Measurements from ENCODE around the gene CFP.

The CFP gene

DNA sequence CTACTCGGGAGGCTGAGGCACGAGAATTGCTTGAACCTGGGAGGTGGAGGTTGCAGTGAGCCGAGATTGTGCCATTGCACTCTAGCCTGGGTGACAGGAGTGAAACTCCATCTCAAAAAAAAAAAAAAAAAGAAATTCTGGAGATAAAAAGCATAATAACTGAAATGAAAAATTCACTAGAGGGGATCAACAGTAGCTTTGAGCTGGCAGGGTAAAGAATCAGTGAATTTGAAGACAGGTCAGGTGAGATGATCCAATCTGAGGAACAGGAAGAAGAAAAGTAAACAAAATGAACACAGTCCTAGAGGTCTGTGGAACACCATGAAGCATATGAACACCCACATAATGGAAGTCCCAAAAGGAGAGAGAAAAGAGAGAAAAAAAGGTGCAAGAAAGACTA is 32.5 kb downstream of the CFP start:
- DNase-seq, result no peak

DNA sequence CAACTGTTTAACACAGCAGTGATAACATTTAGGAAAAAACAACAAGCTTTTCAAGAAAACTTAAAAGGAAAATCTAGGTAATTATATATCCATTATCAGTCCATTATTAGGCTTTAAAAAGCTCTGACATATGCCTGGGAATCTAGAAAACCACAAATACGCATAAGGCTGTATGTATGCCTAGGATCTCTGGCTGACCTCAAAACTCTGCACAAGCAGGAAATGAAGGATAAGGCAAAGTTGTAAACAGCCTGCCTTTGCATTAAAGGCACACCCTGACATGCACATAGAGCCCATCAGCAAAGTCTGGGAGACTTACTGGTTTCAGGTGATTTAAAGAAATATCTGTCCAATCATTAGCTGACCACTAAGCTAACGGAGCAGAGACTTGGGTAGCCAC is 33.5 kb downstream of the CFP start:
- no peak for DNase-seq

DNA sequence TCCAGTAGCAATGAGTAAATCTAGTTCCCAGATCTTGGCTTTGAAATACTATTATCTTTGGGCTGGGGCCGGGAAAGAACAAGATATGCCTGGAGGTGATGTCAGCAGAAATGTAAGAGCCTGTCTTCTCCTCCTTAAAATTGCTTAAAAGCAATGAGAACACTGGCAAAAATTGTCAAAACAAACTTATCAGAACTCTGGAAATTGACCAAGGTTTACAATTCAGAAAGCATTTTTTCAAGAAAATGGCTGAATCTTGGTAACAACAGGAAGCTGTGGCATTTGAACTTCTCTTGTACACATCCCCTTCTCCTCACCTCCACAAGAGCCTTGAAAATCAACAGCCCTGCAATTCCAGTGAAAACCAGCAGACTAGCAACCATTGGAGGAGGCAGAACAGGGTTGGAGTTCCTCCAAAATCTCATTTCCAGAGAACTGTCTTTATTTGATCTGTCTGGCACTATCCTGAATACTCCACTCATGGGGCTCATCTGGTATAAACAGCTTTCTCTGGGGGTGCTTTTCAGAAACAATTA is 33.9 kb downstream of the CFP start:
- no peak for DNase-seq

DNA sequence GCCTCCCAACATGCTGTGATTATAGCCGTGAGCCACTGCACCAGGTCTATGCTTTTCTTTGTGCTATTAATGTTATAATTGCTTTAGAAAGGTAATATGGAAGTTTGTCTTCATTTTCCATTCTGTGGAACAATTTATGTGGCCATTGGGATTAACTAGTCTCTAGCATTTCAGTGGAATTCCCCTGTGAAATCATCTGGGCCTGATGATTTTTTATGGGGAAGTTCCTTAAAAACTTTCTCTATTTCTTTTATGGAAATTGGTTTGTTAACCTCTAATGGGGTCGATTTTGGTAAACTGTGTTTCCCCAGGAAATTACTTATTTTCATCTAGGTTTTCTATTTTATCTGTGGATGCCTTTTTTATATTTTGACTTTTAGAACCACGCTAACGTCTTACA is 36.2 kb downstream of the CFP start:
- no peak for DNase-seq

DNA sequence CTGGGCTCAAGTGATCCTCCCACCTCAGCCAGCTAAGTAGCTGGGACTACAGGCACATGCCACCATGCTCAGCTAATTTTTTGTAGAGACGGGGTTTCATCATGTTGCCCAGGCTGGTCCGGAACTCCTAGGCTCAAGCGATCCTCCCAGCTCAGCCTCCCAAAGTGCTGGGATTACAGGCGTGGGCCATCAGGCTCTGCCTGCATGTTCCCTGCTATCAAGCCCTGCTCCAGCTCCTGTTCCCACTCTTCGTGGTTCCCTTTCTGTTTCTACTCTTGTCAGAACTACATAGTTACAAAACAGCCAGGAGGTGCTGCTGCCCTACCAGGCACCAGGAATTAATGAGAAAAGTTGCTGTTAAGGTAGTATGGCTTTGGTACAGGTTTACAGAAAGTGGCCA is 38.7 kb downstream of the CFP start:
- no peak for DNase-seq

DNA sequence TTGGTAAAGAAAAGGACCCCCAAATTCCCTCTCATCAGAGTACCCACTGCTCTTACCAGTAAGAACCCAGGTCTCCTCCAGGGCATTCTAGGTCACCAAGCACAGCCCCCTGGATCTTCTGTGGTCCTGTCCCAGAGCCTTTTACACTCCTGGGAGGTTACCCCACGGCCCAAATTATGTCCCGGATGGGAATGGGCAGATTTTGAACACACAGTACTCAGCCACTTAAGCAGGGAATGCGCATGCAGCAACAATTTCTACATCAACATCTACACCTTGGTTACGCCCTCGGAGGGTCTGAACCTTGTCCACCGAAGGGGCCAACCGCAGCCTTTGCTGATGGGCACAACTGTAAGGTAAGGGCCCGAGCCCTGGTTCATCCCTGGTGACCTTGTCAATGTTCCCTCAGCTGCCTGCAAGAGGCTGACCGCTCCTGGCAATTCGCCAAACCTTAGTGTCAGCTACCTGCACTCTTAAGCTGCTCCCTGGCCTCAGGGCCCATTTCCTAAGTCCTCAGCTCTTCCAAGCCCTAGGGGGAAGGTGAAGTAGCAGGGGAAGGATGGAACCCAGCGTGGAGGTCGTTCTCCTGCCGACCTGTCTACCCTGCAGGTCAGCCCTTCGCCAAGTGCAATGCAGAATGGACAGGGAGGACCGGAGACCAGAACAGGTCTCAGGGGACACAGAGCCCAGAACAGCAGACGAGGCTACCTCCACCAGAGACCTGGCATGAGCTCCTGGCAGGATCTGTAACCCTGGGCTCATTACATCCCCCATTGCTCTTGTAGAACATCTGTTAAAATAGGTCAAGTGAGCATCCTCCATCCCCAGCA is 41.6 kb downstream of the CFP start:
- DNase-seq, result no peak

DNA sequence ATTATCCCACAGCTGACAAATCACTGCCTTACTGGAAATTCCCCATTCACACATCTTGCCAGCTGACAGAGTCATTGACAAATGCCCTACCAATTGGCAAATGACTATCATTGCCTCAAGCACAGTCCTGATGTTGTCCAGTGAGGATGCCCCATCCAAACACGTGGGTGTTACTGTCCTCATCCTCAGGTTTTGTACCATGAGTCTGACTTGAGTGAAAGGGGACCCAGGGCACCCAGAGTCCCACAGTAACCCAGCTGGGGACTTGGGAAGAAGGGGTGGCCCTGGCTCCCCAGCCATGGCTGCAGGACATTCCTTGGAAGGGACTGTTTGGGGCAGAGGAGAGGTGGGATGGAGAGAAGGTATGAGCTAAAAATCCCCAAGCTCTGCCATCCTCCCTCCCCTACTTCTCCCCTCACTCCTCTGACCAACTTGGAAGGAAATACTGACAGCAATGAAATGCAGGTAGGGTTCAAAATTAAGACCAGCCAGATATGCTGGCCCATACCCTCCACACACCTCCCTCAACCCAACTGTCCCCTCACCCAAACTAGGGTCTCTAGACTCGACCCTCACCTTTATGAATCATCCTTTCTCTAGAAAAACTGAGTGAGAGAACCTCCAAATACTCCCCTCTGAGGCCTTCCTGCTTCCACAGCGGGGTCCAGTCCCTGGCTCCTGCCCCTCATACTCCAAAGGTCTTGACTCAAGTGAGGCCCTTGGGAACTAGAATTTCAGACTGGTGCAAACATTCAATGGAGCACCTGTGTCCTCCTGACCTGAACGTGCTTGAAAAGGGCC is 42.4 kb downstream of the CFP start:
- no peak for DNase-seq

DNA sequence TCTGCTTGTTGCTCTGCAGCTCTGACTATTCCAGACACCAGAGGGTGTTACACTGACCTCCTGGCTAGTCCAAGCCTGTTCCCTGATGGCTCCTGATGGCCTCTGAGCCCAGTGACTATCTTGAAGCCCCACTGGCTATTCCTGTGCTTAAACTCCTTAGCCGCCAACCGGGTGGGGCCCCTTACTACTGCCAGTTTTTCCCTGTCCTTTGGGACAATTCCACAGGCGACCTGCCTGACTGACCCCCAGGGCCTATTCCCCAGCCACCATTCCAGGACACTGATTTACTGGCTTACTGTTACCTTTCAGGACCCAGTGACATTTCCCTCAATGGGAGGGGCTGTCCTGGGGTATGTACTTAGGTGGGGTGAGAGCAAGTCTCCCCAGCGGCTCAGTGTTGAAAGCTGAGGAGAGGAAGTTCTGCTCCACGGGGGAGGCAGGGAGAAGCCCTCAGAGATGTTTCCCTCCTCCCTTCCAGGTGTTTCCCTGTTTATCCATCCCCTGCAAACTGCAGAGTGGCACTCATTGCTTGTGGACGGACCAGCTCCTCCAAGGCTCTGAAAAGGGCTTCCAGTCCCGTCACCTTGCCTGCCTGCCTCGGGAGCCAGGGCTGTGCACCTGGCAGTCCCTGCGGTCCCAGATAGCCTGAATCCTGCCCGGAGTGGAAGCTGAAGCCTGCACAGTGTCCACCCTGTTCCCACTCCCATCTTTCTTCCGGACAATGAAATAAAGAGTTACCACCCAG is 43.5 kb downstream of the CFP start:
- DNase-seq, result no peak

DNA sequence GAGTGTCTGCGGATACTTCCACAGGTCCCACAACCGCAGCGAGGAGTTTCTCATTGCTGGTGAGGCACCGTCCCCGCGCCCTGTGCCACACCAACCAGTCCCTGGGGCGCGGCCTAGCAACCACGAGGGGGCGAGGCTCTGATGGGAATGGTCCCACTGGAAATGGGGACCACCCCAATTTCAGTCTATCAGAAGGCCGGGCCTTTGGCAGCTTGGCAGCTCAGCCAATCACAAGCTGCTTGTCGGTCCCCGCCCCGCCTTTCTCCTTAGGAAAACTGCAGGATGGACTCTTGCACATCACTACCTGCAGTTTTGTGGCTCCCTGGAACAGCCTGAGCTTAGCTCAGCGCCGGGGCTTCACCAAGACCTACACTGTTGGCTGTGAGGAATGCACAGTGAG is 44.5 kb downstream of the CFP start:
- DNase-seq, result no peak

DNA sequence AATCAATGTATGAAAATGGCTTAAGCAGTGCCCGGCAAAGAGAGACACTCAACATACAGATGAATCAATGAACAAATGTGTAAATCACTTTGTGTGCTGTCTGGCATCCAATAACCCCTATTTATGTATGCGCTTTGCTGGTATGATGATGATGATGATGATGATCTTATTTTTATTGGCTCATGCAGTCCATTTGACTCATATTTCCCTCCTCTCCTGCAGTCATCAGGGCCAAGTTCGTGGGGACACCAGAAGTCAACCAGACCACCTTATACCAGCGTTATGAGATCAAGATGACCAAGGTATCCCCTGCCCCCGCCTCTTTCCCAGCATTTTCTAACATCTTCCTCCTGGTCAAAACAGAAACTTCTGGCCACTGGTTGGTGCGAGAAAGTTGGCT is 45.0 kb downstream of the CFP start:
- no peak for DNase-seq

DNA sequence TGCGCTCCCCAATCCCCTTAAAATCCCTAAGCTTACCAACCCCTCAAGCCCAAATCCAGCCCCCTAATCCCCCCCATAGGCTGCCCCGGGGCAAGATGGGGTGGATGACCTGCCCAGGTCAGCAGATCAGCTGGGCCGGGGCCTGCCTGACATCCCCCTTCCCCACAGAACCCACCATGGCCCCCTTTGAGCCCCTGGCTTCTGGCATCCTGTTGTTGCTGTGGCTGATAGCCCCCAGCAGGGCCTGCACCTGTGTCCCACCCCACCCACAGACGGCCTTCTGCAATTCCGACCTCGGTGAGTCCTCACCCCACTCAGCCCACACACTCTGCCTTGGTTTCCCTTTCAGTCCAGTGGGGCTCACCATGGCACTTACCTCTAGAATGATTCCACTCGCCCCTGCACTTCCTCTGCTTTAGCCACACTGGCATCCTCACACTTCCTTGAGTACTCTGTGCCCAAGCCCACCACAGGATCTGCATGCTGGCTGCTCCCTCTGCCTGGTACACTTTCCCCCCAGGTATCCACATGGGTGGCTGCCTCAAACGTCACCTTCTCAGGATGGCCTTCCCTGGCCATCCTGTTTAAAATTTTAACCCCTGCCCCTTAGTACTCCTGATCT is 46.4 kb downstream of the CFP start:
- no peak for DNase-seq

DNA sequence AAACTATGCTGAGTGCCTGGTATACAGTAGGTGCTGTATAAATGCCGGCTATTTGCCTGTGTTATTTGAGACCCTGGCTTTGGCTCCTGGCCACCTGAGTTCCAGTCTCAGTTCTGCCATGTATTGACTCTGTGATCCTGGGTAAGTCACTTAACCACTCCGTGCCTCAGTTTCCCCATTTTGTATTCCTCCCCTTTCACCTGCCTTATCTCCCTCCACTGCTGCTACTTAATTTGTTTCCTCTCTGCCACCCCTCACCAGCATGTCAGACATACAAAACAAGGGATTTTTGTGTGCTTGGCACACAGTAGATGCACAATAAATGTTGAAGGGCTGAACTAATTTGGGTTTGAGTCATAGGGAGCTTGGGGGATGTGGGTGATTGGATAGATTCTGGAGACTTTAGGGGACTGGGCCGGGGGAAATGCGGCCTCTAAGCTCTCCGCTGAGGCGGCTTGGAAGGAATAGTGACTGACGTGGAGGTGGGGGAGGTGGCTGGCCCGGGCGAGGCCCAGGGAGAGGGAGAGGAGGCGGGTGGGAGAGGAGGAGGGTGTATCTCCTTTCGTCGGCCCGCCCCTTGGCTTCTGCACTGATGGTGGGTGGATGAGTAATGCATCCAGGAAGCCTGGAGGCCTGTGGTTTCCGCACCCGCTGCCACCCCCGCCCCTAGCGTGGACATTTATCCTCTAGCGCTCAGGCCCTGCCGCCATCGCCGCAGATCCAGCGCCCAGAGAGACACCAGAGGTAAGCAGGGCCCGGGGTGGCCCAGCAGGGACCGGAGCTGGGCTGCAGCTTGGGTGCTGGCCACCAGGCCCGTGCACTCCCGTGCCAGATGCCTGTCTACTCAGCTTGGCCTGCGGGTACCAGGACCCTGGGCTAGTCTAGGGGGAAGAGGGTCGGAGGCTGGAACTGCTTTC is 47.7 kb downstream of the CFP start, which contains the start of gene TIMP1:
Gene TIMP1, plus strand, starts transcription at position 706 of the 917 bp plus-strand sequence. CDS start 980 bp downstream, outside the sequence.
- no peak for DNase-seq

DNA sequence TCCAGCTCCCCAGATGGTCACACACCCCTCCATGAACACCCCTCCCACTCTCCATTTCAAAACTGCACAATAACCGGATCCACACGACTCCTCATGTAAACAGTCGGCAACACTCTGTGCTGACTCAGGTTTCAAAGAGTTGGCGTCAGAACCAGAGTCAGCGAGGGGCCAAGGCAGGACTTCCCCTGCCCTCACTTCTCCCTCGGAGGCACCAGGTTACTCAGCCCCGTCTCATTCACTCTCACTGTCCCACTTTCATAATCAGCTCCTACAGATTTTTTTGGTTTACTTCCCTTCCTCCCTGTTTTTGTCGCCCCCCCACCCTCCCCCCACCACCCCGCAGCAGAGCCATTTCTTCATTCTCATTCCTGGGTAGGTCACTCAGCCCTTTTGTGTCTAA is 50.2 kb downstream of the CFP start:
- DNase-seq, result no peak

DNA sequence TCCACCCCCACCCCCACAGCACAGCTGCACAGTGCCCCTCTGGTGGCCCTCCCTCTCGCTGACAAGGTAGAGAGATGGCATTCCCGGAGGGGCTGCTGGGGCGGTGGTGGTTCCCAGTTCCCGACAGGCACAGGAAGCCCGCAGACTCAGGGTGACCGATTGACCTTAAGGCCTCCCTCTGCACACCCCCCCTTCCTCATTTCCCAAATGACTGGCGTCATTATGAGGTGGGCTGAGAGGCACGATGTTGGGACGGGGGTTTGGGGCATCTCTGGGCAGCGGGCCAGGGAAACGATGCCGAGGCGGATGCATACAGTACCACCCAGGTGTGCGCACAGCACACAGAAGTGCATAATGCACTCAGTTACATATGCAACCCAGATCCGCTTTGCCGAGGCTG is 51.0 kb downstream of the CFP start:
- DNase-seq, result no peak

DNA sequence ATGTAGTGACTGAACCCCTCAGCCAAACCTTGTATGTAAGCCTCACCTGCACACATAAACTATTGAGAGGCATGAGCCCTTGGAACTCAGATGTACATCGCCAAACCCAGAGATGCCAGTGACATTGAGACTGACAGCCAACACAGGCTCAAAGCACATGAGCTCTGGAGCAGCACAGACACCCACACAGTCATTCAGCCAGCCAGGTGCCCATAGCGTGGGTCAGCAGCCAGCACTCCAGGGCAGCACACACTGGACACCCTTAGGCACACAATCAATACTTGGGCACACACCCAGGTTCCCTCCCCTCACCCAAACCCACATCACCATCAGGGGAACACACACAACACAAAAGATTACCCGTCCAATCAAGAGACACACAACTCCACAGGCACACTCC is 51.8 kb downstream of the CFP start:
- DNase-seq, result no peak

DNA sequence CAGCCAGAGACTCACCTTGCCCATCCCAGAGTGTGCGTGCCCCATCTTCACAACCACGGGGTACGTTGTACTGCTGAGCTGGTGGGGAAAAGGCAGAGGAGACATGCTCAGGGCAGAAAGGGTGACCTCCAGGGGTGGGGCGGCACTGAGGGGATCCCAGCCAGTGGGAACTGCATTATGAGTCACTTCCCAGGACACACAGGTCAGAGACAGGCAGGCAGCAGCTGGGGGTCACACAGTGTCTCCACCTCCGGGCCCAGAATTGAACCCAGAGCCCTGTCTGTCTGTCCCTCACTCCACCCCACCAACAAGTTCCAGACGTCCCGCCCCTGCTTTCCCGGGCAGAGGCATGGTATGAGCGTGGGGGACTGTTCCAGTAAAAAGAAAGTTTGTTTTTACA is 52.3 kb downstream of the CFP start:
- no peak for DNase-seq

DNA sequence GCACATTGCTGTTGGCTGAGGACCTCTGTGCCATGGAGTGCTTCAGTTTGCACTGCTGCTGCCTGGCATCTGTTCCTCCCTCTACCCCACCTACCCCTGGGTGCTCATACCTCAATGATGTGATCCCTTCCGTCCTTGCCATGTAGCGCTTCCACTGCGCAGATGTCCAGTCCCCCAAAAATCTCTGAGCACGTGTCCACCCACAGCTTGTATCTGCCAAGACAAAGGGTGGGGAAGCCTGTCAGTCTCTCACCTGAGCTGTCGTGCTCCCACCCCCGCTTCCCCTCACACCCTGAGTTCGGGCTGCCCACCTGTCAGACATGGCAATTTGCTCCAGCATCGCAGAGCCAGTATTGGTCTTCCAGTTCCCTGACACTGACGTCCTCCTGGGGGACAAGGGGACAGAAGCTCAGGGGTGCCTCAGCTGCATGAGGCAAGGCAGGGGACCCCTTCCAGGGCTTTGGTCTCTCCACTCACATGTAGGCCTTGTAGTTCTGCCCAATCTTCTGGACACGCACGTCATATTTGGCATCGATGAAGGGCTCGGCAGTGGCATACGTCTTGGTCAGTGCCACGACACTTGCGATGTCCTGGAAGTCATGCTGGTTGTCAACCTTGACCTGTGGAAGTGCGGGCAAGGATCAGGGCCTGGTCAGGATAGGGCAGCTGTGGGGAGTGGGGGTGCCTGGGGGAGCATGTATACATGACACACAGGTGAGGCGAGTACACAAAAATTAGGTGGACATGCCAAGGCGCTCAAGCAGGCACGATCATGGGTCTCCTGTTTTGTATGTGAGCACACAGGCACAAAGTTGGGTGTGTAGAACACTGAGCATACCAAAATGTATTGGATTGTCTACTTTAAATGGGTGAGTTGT is 53.5 kb downstream of the CFP start:
- DNase-seq, result no peak

DNA sequence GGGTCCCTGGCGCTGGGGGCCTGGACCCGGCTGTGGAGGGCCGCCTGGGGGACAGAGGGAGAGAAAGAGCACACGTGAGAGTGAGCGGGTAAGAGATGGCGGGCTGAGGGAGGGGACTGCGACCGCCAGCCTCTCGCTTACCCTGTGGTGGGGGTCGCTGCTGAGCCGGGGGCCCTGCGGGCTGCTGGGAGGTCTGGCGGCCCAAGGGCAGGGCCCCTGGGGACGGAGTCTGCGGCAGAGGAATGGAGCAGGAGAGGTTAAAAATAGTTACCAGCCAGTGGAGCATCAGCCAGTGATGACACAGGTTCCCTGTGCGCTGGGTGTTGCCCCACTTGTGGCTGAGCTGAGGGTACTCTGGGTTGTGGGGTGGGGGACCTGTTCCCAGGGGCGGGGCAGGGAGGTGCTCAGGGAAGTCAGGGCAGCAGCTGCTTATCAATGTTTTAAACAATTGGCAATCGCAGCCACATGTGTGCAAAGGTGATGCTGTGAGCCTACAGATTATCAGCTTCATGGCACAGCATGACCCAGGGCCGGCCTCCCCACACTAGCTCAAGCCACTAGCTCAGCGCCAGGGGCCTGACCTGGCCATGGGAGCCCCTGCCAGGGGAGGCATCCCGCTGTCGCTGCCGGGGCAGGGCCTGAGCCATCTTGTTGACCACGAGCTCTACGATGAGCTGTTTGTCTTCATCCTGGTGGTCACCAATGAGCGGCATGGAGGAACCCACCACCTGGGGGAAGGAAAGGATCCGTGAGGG is 55.0 kb downstream of the CFP start:
- DNase-seq, result no peak

DNA sequence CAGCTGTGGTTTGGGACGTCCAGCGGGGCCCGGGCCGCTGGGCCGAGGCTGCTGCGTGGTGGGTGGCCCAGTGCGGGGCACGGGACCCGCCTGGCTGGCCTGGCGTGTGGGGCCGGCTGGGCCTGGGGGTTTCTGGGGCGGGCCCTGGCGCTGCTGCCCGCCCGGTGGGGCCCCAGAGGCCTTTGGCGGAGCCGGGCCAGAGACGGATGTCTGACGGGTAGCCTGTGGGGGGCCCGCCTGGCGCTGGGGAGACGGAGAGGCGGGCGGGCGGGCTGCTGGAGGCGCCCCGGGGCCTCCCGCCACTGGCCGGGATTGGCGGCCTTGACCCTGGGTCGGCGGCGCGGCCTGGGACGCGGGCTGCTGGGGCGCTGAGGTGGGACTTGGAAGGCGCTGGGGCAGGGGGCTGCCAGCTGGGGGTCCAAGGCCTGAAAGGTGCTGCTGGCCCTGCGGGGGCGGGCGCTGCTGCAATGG is 55.6 kb downstream of the CFP start:
- DNase-seq, result no peak
